Smooth muscle cell (in vitro differentiated cells): Measurements from ENCODE around the gene PLEKHH1. TPM values are rescaled to one million over a fixed set of nuclear protein-coding genes. Genes with fewer than 3 reads are reported as not detected.

Experiments used
- DNase-seq: peaks from one replicate; lab custom pipeline; 2025; ENCODE audit not compliant: unreplicated experiment; lab: John Stamatoyannopoulos, UW
- H2AFZ ChIP-seq: fragments of 200-600 bp; sonication (generic); 2 replicates; pipeline ENCODE4 v1.6.0; 2016; ENCODE audit warnings: antibody characterized with exemption, low read depth, mild to moderate bottlenecking
- H3F3A ChIP-seq: fragments of 200-600 bp; sonication (generic); 2 replicates; pipeline ENCODE4 v1.6.0; 2017; ENCODE audit warnings: antibody characterized with exemption, low read depth
- H3K27ac ChIP-seq: fragments of 200-600 bp; sonication (generic); 2 replicates; pipeline ENCODE4 v1.5.1; 2016; ENCODE audit warnings: low read depth, mild to moderate bottlenecking
- H3K27me3 ChIP-seq: fragments of 200-600 bp; sonication (generic); 2 replicates; pipeline ENCODE4 v1.6.1; 2016; ENCODE audit warnings: low read depth, mild to moderate bottlenecking
- H3K36me3 ChIP-seq: fragments of 200-600 bp; sonication (generic); 2 replicates; pipeline ENCODE4 v1.5.1; 2016; ENCODE audit warnings: low read depth
- H3K4me1 ChIP-seq: fragments of 200-600 bp; sonication (generic); 2 replicates; pipeline ENCODE4 v1.5.1; 2016; ENCODE audit warnings: low read depth
- H3K4me2 ChIP-seq: fragments of 200-600 bp; sonication (generic); 2 replicates; pipeline ENCODE4 v1.6.0; 2016; ENCODE audit warnings: mild to moderate bottlenecking
- H3K4me3 ChIP-seq: fragments of 200-600 bp; sonication (generic); 2 replicates; pipeline ENCODE4 v1.5.1; 2016; ENCODE audit warnings: mild to moderate bottlenecking
- H3K79me2 ChIP-seq: fragments of 200-600 bp; sonication (generic); 2 replicates; pipeline ENCODE4 v1.6.0; 2016; ENCODE audit warnings: low read depth, mild to moderate bottlenecking
- H3K9ac ChIP-seq: fragments of 200-600 bp; sonication (generic); 2 replicates; pipeline ENCODE4 v1.6.0; 2016; ENCODE audit warnings: low read depth
- H3K9me3 ChIP-seq: fragments of 200-600 bp; sonication (generic); replicated peaks from 2 replicates; pipeline ENCODE4 v1.5.1; 2016; ENCODE audit warnings: low read depth
- H4K20me1 ChIP-seq: fragments of 200-600 bp; sonication (generic); 2 replicates; pipeline ENCODE4 v1.6.0; 2016; ENCODE audit warnings: low read depth
- WGBS: methylation state at CpG from one replicate; pipeline ENCODE4 v1.1.7; 2016; ENCODE audit warnings: low lambda C conversion rate; 5-methylcytosine and 5-hydroxymethylcytosine counted together
- polyA plus RNA-seq: library from polyadenylated mRNA; unstranded; fragments of >200 nt; fragmentation: Nextera tagmentation; extraction: Ambion mirVana; gene quantifications from 2 replicates; pipeline ENCODE4 v1.2.1, GENCODE V29; 2016
- total RNA-seq: library from RNA; depleted of rRNA; stranded (reverse); fragments of >200 nt; gene quantifications from 2 replicates; pipeline ENCODE4 v1.2.3, GENCODE V29; 2014
- TF ChIP-seq, protein P1 (sequence below): fragments of 200-600 bp; sonication (generic); IDR thresholded peaks from 2 replicates; pipeline ENCODE4 v1.5.1; 2017; ENCODE audit warnings: borderline replicate concordance, mild to moderate bottlenecking, antibody characterized with exemption; ENCODE audit not compliant: insufficient read depth, poor library complexity, severe bottlenecking

Gene PLEKHH1
- total and polyA plus RNA-seq, 2 experiments from 2014 or later = 0.88 to 12.1 TPM

DNA sequence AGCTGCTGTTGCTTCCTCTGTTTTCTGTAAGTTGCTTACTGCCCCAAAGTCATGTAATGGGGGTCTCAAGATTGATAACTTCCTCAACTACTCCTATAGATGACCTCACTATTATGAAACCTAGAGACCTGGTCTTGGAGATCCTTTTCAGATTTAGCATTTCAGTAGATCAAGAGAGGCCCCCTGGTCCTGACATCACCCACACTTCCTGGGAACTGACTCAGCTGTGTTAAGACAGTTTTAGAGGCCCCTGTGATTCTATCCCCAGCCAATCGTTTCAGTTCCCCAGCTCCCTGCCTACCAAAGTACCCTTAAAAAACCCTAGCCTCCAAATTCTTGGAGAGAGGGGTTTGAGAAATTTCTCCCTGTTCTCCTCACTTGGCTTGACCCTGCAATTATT, 77.4 kb downstream of the PLEKHH1 start:
- Histone ChIP-seq H3K9ac (no peak overlapping the region), H3F3A (no peaks in the 10 kb centered on the region), H4K20me1 (no peaks in the 10 kb centered on the region), H3K9me3 (no peaks in the 10 kb centered on the region), H3K4me2 (no peak overlapping the region), H3K4me1 (no peaks in the 10 kb centered on the region), H3K79me2 (no peaks in the 10 kb centered on the region), H3K4me3 (no peak overlapping the region), H3K27ac (no peak overlapping the region), H3K27me3 (no peaks in the 10 kb centered on the region), H3K36me3 (no peaks in the 10 kb centered on the region), H2AFZ (no peak overlapping the region)
- WGBS = 71% methylated on average over 1 of the region's 1 CpG
- TF ChIP-seq, protein P1, sequence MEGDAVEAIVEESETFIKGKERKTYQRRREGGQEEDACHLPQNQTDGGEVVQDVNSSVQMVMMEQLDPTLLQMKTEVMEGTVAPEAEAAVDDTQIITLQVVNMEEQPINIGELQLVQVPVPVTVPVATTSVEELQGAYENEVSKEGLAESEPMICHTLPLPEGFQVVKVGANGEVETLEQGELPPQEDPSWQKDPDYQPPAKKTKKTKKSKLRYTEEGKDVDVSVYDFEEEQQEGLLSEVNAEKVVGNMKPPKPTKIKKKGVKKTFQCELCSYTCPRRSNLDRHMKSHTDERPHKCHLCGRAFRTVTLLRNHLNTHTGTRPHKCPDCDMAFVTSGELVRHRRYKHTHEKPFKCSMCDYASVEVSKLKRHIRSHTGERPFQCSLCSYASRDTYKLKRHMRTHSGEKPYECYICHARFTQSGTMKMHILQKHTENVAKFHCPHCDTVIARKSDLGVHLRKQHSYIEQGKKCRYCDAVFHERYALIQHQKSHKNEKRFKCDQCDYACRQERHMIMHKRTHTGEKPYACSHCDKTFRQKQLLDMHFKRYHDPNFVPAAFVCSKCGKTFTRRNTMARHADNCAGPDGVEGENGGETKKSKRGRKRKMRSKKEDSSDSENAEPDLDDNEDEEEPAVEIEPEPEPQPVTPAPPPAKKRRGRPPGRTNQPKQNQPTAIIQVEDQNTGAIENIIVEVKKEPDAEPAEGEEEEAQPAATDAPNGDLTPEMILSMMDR = no peak
- no peak for DNase-seq

DNA sequence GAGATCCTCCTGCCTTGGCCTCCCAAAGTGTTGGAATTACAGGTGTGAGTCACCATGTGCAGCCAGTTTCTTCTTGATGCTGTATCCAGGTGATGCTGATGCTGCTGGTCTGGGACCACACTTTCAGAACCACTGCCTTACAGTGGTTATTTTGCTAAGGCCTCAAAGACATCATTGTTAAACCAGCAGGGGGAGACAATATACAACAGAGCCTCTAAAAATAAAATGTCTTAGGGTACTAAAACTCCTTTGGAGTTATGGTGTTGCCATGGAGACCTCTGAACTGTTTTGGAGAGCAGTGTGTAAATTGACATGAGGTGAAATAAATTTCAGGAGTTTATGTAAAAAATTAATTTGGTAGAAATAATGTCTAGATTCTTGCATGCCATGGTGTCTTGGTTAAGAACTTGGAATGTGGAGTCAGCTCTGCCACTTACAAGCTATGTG, 85.5 kb downstream of the PLEKHH1 start:
- no peak for DNase-seq
- H3F3A ChIP-seq = peaks cover 6% of the 10 kb centered on the region
- peak overlapping the region; percentile 86 for H3K27ac ChIP-seq
- no peaks in the 10 kb centered on the region for H4K20me1 ChIP-seq
- no peaks in the 10 kb centered on the region for H3K27me3 ChIP-seq
- peaks cover 9% of the 10 kb centered on the region for H3K4me1 ChIP-seq
- H3K9ac ChIP-seq = peak overlapping the region; percentile 75
- H3K4me2 ChIP-seq = peak overlapping the region; percentile 92
- no peaks in the 10 kb centered on the region for H3K79me2 ChIP-seq
- no peaks in the 10 kb centered on the region for H3K36me3 ChIP-seq
- H3K4me3 ChIP-seq = no peak overlapping the region
- H3K9me3 ChIP-seq = no peaks in the 10 kb centered on the region
- TF ChIP-seq, protein P1 = peak; percentile 65
- no peak overlapping the region for H2AFZ ChIP-seq

DNA sequence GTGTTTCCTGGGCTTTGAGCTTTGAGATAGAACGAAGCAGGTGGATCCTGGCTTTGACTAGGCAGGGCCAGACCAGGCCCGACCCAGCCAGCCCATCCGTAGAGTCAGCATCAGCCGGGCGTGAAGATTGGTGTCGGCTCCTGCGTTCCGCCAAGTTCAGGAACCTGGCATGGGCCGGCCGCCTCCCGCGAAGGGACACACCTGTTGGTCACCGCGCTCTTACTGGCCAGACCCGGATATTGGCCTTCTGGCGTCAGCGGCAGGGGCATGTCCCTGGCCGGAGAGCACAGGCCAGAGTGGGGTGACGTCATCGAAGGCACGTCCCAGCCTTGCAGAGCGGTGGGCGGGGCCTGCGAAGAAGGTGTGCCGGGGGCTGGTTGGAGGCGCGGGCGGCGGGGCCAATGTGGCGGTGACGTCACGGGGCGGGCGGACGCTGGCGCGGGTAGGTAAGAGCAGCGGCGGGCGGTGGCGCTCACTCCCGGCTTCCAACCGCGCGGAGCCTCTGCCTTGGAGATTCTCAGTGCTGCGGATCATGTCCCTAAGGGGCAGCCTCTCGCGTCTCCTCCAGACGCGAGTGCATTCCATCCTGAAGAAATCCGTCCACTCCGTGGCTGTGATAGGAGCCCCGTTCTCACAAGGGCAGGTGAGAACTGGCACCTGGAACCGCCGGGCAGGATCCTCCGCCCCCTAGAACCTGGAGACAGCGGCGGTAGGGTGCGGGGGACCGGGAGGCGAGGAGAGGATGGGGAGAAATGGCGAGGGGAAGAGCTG, 86.5 kb downstream of the PLEKHH1 start, which contains the start of gene ARG2:
Gene ARG2 (plus strand): TSS at position 475 of the 771 bp plus-strand sequence. CDS start 58 bp downstream, at position 533.
- Histone ChIP-seq H3K4me3 (peak within 1 kb of the TSS; percentile 74), H2AFZ (peak within 1 kb of the TSS; percentile 67), H3K9ac (peak within 1 kb of the TSS; percentile 75), H3K4me2 (peak within 1 kb of the TSS; percentile 92), H3K9me3 (no peaks in the 10 kb centered on the region), H3K36me3 (no peaks in the 10 kb centered on the region), H3K4me1 (peaks cover 9% of the 10 kb centered on the region), H4K20me1 (no peaks in the 10 kb centered on the region), H3K27ac (peak within 1 kb of the TSS; percentile 86), H3K27me3 (no peaks in the 10 kb centered on the region), H3F3A (peaks cover 6% of the 10 kb centered on the region), H3K79me2 (no peaks in the 10 kb centered on the region)
- 1% methylated on average over 56 of the region's 62 CpGs for WGBS
- TF ChIP-seq, protein P1 = no peak
- peak; percentile 78 for DNase-seq

DNA sequence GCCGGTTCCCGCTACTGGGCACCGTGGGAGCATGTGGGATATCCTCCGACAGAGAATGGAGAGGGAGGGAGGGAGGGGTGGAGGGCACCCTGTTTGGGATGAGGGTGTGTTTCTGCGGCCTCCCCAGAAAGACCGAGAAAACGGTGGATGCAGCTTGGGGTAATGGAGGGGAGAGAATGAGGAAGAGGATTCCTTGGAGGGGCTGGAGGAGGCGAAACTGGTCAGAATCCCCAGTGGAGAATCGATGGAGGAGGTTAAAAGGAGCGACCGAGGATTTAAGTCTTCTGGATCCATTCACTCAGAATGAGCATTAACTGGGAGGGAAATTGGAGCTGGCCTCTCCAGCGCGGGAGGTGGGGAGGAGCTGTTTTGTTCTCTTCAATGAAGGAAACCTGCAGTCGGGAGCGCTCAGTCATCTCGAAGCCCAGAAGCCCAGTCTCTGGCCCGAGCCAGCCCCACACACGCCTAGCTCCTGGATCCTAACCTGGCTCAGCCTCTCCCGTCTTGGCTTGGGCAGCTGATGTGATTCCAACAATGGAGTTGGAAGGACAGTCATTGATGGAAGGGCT, 87.2 kb downstream of the PLEKHH1 start:
- 1% methylated on average over 19 of the region's 19 CpGs for WGBS

More for the DNA sequence above, 87.2 kb downstream of the PLEKHH1 start:
- Histone ChIP-seq H3K27me3 (no peaks in the 10 kb centered on the region), H3K9ac (peak overlapping the region; percentile 75), H3K9me3 (no peaks in the 10 kb centered on the region), H3K27ac (peak overlapping the region; percentile 39), H3F3A (peaks cover 6% of the 10 kb centered on the region), H3K36me3 (no peaks in the 10 kb centered on the region), H4K20me1 (no peaks in the 10 kb centered on the region), H3K4me1 (peaks cover 9% of the 10 kb centered on the region), H3K4me3 (peak overlapping the region; percentile 74), H3K4me2 (peak overlapping the region; percentile 92), H3K79me2 (no peaks in the 10 kb centered on the region), H2AFZ (peak overlapping the region; percentile 67)
- TF ChIP-seq, protein P1 = no peak
- DNase-seq = no peak
